ENCODE data around the gene COMTD1. TPM values are rescaled to one million over a fixed set of nuclear protein-coding genes. Genes with fewer than 3 reads are reported as not detected.

The COMTD1 gene
- total RNA-seq = 5.0 TPM

GRCh38 chr10:75235375-75236177, at the start of gene COMTD1:
Gene COMTD1 (minus strand): TSS chr10:75235957. CDS start chr10:75235928, 29 bp downstream.
- DNase-seq = peak; percentile 82

- DNase-seq = peak; percentile 72
Measured at GRCh38 chr10:75283671-75284470, 48.1 kb upstream of the COMTD1 start.

GRCh38 chr10:75283078-75283670, 47.4 kb upstream of the COMTD1 start:
- peak; percentile 28 for DNase-seq

- no peak for DNase-seq
Measured at GRCh38 chr10:75281974-75282373, 46.2 kb upstream of the COMTD1 start.

- DNase-seq = no peak
Measured at GRCh38 chr10:75280236-75280635, 44.5 kb upstream of the COMTD1 start.

- DNase-seq = no peak
Measured at GRCh38 chr10:75276069-75276872, 40.5 kb upstream of the COMTD1 start.

- no peak for DNase-seq
Measured at GRCh38 chr10:75272896-75273295, 37.1 kb upstream of the COMTD1 start.

- DNase-seq = no peak
Measured at GRCh38 chr10:75272094-75272493, 36.3 kb upstream of the COMTD1 start.

GRCh38 chr10:75269605-75270004, 33.8 kb upstream of the COMTD1 start:
- no peak for DNase-seq

GRCh38 chr10:75266945-75267344, 31.2 kb upstream of the COMTD1 start:
- DNase-seq = no peak

- no peak for DNase-seq
Measured at GRCh38 chr10:75265856-75266255, 30.1 kb upstream of the COMTD1 start.

GRCh38 chr10:75263806-75264205, 28.0 kb upstream of the COMTD1 start:
- DNase-seq = no peak

- peak; percentile 29 for DNase-seq
Measured at GRCh38 chr10:75261813-75262705, 26.3 kb upstream of the COMTD1 start.

- no peak for DNase-seq
Measured at GRCh38 chr10:75260990-75261389, 25.2 kb upstream of the COMTD1 start.

- DNase-seq = no peak
Measured at GRCh38 chr10:75254739-75255138, 19.0 kb upstream of the COMTD1 start.

GRCh38 chr10:75253281-75254220, 17.8 kb upstream of the COMTD1 start:
- no peak for DNase-seq

- DNase-seq = no peak
Measured at GRCh38 chr10:75250934-75251333, 15.2 kb upstream of the COMTD1 start.

GRCh38 chr10:75247797-75248196, 12.0 kb upstream of the COMTD1 start:
- no peak for DNase-seq

- no peak for DNase-seq
Measured at GRCh38 chr10:75246506-75246905, 10.7 kb upstream of the COMTD1 start.
